Activated CD4-positive, alpha-beta T cell treated with anti-CD3 and anti-CD28 coated beads, Interleukin-2, amount 10 ng/mL, durations not matched to agents 24 days and 14 days (primary cell): ENCODE results near the gene SOCS3. TPM values are rescaled to one million over a fixed set of nuclear protein-coding genes. Genes with fewer than 3 reads are reported as not detected.
"Not testable (repeated sequence)": the region's sequence is repeated elsewhere in the genome, so short reads cannot be mapped to it uniquely, and the experiment has no call there.

Experiments
- DNase-seq: peaks from one replicate; pipeline ENCODE4 v3.0.0; 2022
- H3K27ac Mint-ChIP-seq: one replicate; pipeline ENCODE4 v1.8.0; 2022; ENCODE audit warnings: mild to moderate bottlenecking, mixed read lengths
- H3K27me3 Mint-ChIP-seq: one replicate; pipeline ENCODE4 v1.8.0; 2022; ENCODE audit warnings: mixed read lengths
- H3K36me3 Mint-ChIP-seq: one replicate; pipeline ENCODE4 v1.8.0; 2022; ENCODE audit warnings: low read depth, mild to moderate bottlenecking, mixed read lengths
- H3K4me1 Mint-ChIP-seq: one replicate; pipeline ENCODE4 v1.8.0; 2021; ENCODE audit warnings: mixed read lengths
- H3K4me3 Mint-ChIP-seq: one replicate; pipeline ENCODE4 v1.8.0; 2022; ENCODE audit warnings: mild to moderate bottlenecking, moderate library complexity, mixed read lengths
- H3K9me3 Mint-ChIP-seq: one replicate; pipeline ENCODE4 v1.8.0; 2021; ENCODE audit warnings: mixed read lengths
- intact Hi-C: fragments of 100-400 bp; cut with micrococcal nuclease; formaldehyde crosslinking; loops from one replicate; pipeline ENCODE4 v1.15.1; 2023
- total RNA-seq: library from RNA; stranded (reverse); gene quantifications from 2 replicates; pipeline ENCODE4 v1.2.3, GENCODE V29; 2022

Gene SOCS3
- total RNA-seq, 1 donor from 2014 or later: 81.5 TPM

- Mint-ChIP-seq H3K27ac (no peak overlapping the region), H3K27me3 (peaks cover 3% of the 10 kb centered on the region), H3K9me3 (no peaks in the 10 kb centered on the region), H3K4me1 (peaks cover 27% of the 10 kb centered on the region), H3K36me3 (no peaks in the 10 kb centered on the region), H3K4me3 (no peak overlapping the region)
- intact Hi-C loops: no loop called here
- DNase-seq: no peak
Measured at GRCh38 chr17:78335209-78335608, 24.7 kb downstream of the SOCS3 start.

- Mint-ChIP-seq H3K27ac (peak overlapping the region; percentile 31), H3K9me3 (no peaks in the 10 kb centered on the region), H3K4me3 (no peak overlapping the region), H3K36me3 (no peaks in the 10 kb centered on the region), H3K4me1 (peaks cover 25% of the 10 kb centered on the region), H3K27me3 (no peaks in the 10 kb centered on the region)
- DNase-seq: peak; percentile 73
- intact Hi-C loops: no loop called here
Measured at GRCh38 chr17:78332991-78333390, 26.9 kb downstream of the SOCS3 start.

- H3K27me3 Mint-ChIP-seq, H3K27ac Mint-ChIP-seq, intact Hi-C loops, H3K36me3 Mint-ChIP-seq, H3K9me3 Mint-ChIP-seq, H3K4me3 Mint-ChIP-seq, DNase-seq: not testable (repeated sequence)
- peaks cover 25% of the 10 kb centered on the region for H3K4me1 Mint-ChIP-seq
Measured at GRCh38 chr17:78331355-78331754, 28.5 kb downstream of the SOCS3 start.

- Mint-ChIP-seq H3K4me1 (peaks cover 25% of the 10 kb centered on the region), H3K9me3 (no peaks in the 10 kb centered on the region), H3K4me3 (no peak overlapping the region), H3K27me3 (no peaks in the 10 kb centered on the region), H3K27ac (peak overlapping the region; percentile 53), H3K36me3 (no peaks in the 10 kb centered on the region)
- intact Hi-C loops: no loop called here
- no peak for DNase-seq
Measured at GRCh38 chr17:78330570-78331224, 29.2 kb downstream of the SOCS3 start.

- H3K4me3 Mint-ChIP-seq: peak overlapping the region; percentile 20
- no peak overlapping the region for H3K27ac Mint-ChIP-seq
- intact Hi-C loops: no loop called here
- no peaks in the 10 kb centered on the region for H3K27me3 Mint-ChIP-seq
- H3K4me1 Mint-ChIP-seq: peaks cover 26% of the 10 kb centered on the region
- no peaks in the 10 kb centered on the region for H3K9me3 Mint-ChIP-seq
- DNase-seq: peak; percentile 62
- no peaks in the 10 kb centered on the region for H3K36me3 Mint-ChIP-seq
Measured at GRCh38 chr17:78329263-78330059, 30.4 kb downstream of the SOCS3 start.

GRCh38 chr17:78327880-78328279 is 32.0 kb downstream of the SOCS3 start:
- H3K36me3 Mint-ChIP-seq: no peaks in the 10 kb centered on the region
- intact Hi-C loops: no loop called here
- no peak overlapping the region for H3K4me3 Mint-ChIP-seq

GRCh38 chr17:78325076-78325687 is 34.7 kb downstream of the SOCS3 start:
- DNase-seq: no peak
- intact Hi-C loops: no loop called here
- Mint-ChIP-seq H3K4me3 (no peak overlapping the region), H3K9me3 (no peaks in the 10 kb centered on the region), H3K27ac (peak overlapping the region; percentile 58), H3K4me1 (peaks cover 18% of the 10 kb centered on the region), H3K36me3 (no peaks in the 10 kb centered on the region), H3K27me3 (no peaks in the 10 kb centered on the region)

More at GRCh38 chr17:78327880-78328279, 32.0 kb downstream of the SOCS3 start:
- no peak overlapping the region for H3K27ac Mint-ChIP-seq
- no peaks in the 10 kb centered on the region for H3K9me3 Mint-ChIP-seq
- H3K27me3 Mint-ChIP-seq: no peaks in the 10 kb centered on the region
- no peak for DNase-seq
- peaks cover 24% of the 10 kb centered on the region for H3K4me1 Mint-ChIP-seq

- Mint-ChIP-seq H3K27ac (peak overlapping the region; percentile 88), H3K27me3 (no peaks in the 10 kb centered on the region), H3K36me3 (no peaks in the 10 kb centered on the region), H3K4me3 (peak overlapping the region; percentile 28), H3K9me3 (no peaks in the 10 kb centered on the region), H3K4me1 (peaks cover 18% of the 10 kb centered on the region)
- intact Hi-C loops: no loop called here
- DNase-seq: peak; percentile 80
Measured at GRCh38 chr17:78324391-78325075, 35.3 kb downstream of the SOCS3 start.

GRCh38 chr17:78323826-78324390 is 36.0 kb downstream of the SOCS3 start:
- no peak for DNase-seq
- intact Hi-C loops: no loop called here
- Mint-ChIP-seq H3K4me1 (peaks cover 14% of the 10 kb centered on the region), H3K9me3 (no peaks in the 10 kb centered on the region), H3K4me3 (peak overlapping the region; percentile 28), H3K27me3 (no peaks in the 10 kb centered on the region), H3K36me3 (no peaks in the 10 kb centered on the region), H3K27ac (peak overlapping the region; percentile 88)

GRCh38 chr17:78322858-78323455 is 36.9 kb downstream of the SOCS3 start:
- Mint-ChIP-seq H3K9me3 (no peaks in the 10 kb centered on the region), H3K27ac (peak overlapping the region; percentile 10), H3K4me3 (no peak overlapping the region), H3K27me3 (no peaks in the 10 kb centered on the region), H3K36me3 (no peaks in the 10 kb centered on the region), H3K4me1 (peaks cover 13% of the 10 kb centered on the region)
- no peak for DNase-seq
- intact Hi-C loops: no loop called here

GRCh38 chr17:78322327-78322857 is 37.5 kb downstream of the SOCS3 start:
- H3K27me3 Mint-ChIP-seq: no peaks in the 10 kb centered on the region
- no peaks in the 10 kb centered on the region for H3K36me3 Mint-ChIP-seq
- intact Hi-C loops: no loop called here
- no peaks in the 10 kb centered on the region for H3K9me3 Mint-ChIP-seq
- H3K27ac Mint-ChIP-seq: peak overlapping the region; percentile 10
- H3K4me3 Mint-ChIP-seq: no peak overlapping the region
- DNase-seq: no peak
- H3K4me1 Mint-ChIP-seq: peaks cover 17% of the 10 kb centered on the region

- Mint-ChIP-seq H3K4me3 (no peak overlapping the region), H3K36me3 (no peaks in the 10 kb centered on the region), H3K27me3 (no peaks in the 10 kb centered on the region), H3K27ac (no peak overlapping the region), H3K9me3 (no peaks in the 10 kb centered on the region), H3K4me1 (peaks cover 31% of the 10 kb centered on the region)
- no peak for DNase-seq
- intact Hi-C loops: no loop called here
Measured at GRCh38 chr17:78318843-78319242, 41.0 kb downstream of the SOCS3 start.

- peaks cover 32% of the 10 kb centered on the region for H3K4me1 Mint-ChIP-seq
- no peaks in the 10 kb centered on the region for H3K36me3 Mint-ChIP-seq
- intact Hi-C loops: no loop called here
- no peak overlapping the region for H3K27ac Mint-ChIP-seq
- no peaks in the 10 kb centered on the region for H3K9me3 Mint-ChIP-seq
- DNase-seq: no peak
- no peaks in the 10 kb centered on the region for H3K27me3 Mint-ChIP-seq
- H3K4me3 Mint-ChIP-seq: no peak overlapping the region
Measured at GRCh38 chr17:78318407-78318806, 41.5 kb downstream of the SOCS3 start.
